Measurements from ENCODE around the gene STEEP1.

DNA sequence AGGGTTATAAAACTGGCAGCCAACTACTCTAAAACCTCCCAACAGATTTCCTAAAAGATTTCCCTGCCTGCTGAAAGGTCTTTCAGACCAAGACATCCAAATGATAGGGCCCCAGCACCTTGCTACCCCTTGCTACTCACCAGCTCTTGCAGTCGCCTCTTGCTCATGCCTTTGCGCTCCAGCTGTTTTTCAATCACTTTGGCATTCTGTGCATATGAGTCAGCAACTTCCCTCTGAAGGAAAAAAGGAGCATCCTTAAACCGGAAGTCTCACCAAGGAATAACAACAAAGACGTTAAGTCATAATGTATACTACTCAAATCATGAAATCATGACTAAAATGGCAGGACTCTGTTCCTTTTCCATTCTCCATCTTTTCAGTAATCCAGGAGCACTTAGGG, 24.0 kb downstream of the STEEP1 start:
- TF ChIP-seq, protein P1, sequence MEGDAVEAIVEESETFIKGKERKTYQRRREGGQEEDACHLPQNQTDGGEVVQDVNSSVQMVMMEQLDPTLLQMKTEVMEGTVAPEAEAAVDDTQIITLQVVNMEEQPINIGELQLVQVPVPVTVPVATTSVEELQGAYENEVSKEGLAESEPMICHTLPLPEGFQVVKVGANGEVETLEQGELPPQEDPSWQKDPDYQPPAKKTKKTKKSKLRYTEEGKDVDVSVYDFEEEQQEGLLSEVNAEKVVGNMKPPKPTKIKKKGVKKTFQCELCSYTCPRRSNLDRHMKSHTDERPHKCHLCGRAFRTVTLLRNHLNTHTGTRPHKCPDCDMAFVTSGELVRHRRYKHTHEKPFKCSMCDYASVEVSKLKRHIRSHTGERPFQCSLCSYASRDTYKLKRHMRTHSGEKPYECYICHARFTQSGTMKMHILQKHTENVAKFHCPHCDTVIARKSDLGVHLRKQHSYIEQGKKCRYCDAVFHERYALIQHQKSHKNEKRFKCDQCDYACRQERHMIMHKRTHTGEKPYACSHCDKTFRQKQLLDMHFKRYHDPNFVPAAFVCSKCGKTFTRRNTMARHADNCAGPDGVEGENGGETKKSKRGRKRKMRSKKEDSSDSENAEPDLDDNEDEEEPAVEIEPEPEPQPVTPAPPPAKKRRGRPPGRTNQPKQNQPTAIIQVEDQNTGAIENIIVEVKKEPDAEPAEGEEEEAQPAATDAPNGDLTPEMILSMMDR (IDR thresholded peaks at IDR 0.05 in 8 of 11, conservative IDR thresholded peaks at IDR 0.05 in 3 of 11), result no peak
- TF ChIP-seq POLR2A (IDR thresholded peaks at IDR 0.05), result no peak

Data from spleen (tissue), 7 donors.